Mesendoderm (in vitro differentiated cells): ENCODE measurements around the gene PHLDA1.
"Not testable (repeated sequence)": the region's sequence is repeated elsewhere in the genome, so short reads cannot be mapped to it uniquely, and the experiment has no call there.

ENCODE experiments used
- DNase-seq: peaks from one replicate; pipeline ENCODE4 v3.0.0; 2013
- H2AK5ac ChIP-seq: 2 replicates; pipeline ENCODE4 v1.6.1; 2013; ENCODE audit warnings: low read length, inconsistent platforms
- H2BK120ac ChIP-seq: 2 replicates; pipeline ENCODE4 v1.6.1; 2013; ENCODE audit warnings: low read depth, mild to moderate bottlenecking, low read length, moderate library complexity, mixed read lengths
- H2BK15ac ChIP-seq: replicated peaks from 2 replicates; pipeline ENCODE4 v1.6.1; 2013; ENCODE audit warnings: low read depth, mild to moderate bottlenecking, moderate library complexity
- H2BK5ac ChIP-seq: 2 replicates; pipeline ENCODE4 v1.6.1; 2013; ENCODE audit warnings: low read length, inconsistent platforms
- H3K18ac ChIP-seq: 2 replicates; pipeline ENCODE4 v1.6.1; 2013; ENCODE audit warnings: mild to moderate bottlenecking, low read length, mixed read lengths
- H3K23ac ChIP-seq: one replicate; pipeline ENCODE4 v1.6.1; 2013; ENCODE audit warnings: low read length
- H3K27ac ChIP-seq: 2 replicates; pipeline ENCODE4 v1.5.1; 2013; ENCODE audit warnings: low read depth, mild to moderate bottlenecking, inconsistent platforms, low read length, moderate library complexity
- H3K27me3 ChIP-seq: 2 replicates; pipeline ENCODE4 v1.6.1; 2013; ENCODE audit warnings: low read length, control low read depth, mild to moderate bottlenecking, inconsistent platforms; ENCODE audit not compliant: insufficient read depth, poor library complexity
- H3K36me3 ChIP-seq: 2 replicates; pipeline ENCODE4 v1.6.1; 2013; ENCODE audit warnings: low read length, inconsistent platforms; ENCODE audit not compliant: control insufficient read depth, insufficient read depth
- H3K4ac ChIP-seq: one replicate; pipeline ENCODE4 v1.6.1; 2013; ENCODE audit warnings: low read depth, mild to moderate bottlenecking, low read length, moderate library complexity
- H3K4me1 ChIP-seq: 2 replicates; pipeline ENCODE4 v1.6.1; 2013; ENCODE audit warnings: low read depth, low read length, inconsistent platforms; ENCODE audit not compliant: control insufficient read depth
- H3K4me2 ChIP-seq: 2 replicates; pipeline ENCODE4 v1.6.1; 2013; ENCODE audit warnings: low read length
- H3K4me3 ChIP-seq: 2 replicates; pipeline ENCODE4 v1.5.1; 2013; ENCODE audit warnings: mild to moderate bottlenecking, low read length
- H3K56ac ChIP-seq: one replicate; pipeline ENCODE4 v1.6.1; 2013; ENCODE audit warnings: low read length
- H3K79me1 ChIP-seq: 2 replicates; pipeline ENCODE4 v1.6.1; 2013; ENCODE audit warnings: low read length, inconsistent platforms
- H3K79me2 ChIP-seq: 2 replicates; pipeline ENCODE4 v1.6.1; 2013; ENCODE audit warnings: mild to moderate bottlenecking, low read length; ENCODE audit not compliant: control insufficient read depth, insufficient read depth
- H3K9ac ChIP-seq: 2 replicates; pipeline ENCODE4 v1.6.1; 2013; ENCODE audit warnings: low read length, inconsistent platforms
- H4K5ac ChIP-seq: one replicate; pipeline ENCODE4 v1.6.1; 2013; ENCODE audit warnings: low read length
- H4K8ac ChIP-seq: one replicate; pipeline ENCODE4 v1.6.1; 2013; ENCODE audit warnings: low read depth, mild to moderate bottlenecking, control low read depth, low read length, moderate library complexity
- WGBS: extraction: QIAGEN DNeasy Blood & Tissue Kit; methylation state at CpG from one replicate; pipeline ENCODE4 v1.1.7; 2013; ENCODE audit warnings: low lambda C conversion rate, missing lambda C conversion rate; ENCODE audit not compliant: insufficient coverage; ENCODE audit errors: extremely low coverage; 5-methylcytosine and 5-hydroxymethylcytosine counted together

The PHLDA1 gene

GRCh38 chr12:75985566-75985965 is 46.0 kb downstream of the PHLDA1 start:
- H3K27ac ChIP-seq: no peak overlapping the region
- H3K4ac ChIP-seq: no peak overlapping the region
- no peak overlapping the region for H3K23ac ChIP-seq
- no peak overlapping the region for H3K4me3 ChIP-seq
- DNase-seq: no peak
- no peak overlapping the region for H2BK120ac ChIP-seq
- no peak overlapping the region for H2AK5ac ChIP-seq
- no peak overlapping the region for H3K9ac ChIP-seq
- H2BK5ac ChIP-seq: no peak overlapping the region
- no peak overlapping the region for H3K56ac ChIP-seq
- no peak overlapping the region for H3K18ac ChIP-seq
- H3K4me1 ChIP-seq: peaks cover 2% of the 10 kb centered on the region
- H4K8ac ChIP-seq: no peak overlapping the region
- no CpG with 5 or more reads among the region's 5 CpGs for WGBS
- no peak overlapping the region for H2BK15ac ChIP-seq
- no peaks in the 10 kb centered on the region for H3K79me2 ChIP-seq
- H3K79me1 ChIP-seq: no peaks in the 10 kb centered on the region
- H3K27me3 ChIP-seq: no peaks in the 10 kb centered on the region
- H3K4me2 ChIP-seq: no peak overlapping the region
- no peaks in the 10 kb centered on the region for H3K36me3 ChIP-seq
- H4K5ac ChIP-seq: no peak overlapping the region

GRCh38 chr12:75984577-75985182 is 46.9 kb downstream of the PHLDA1 start:
- no peak for DNase-seq
- Histone ChIP-seq H3K79me2 (no peaks in the 10 kb centered on the region), H2BK120ac (no peak overlapping the region), H3K4me2 (no peak overlapping the region), H3K56ac (no peak overlapping the region), H3K79me1 (no peaks in the 10 kb centered on the region), H3K9ac (no peak overlapping the region), H2AK5ac (no peak overlapping the region), H3K27ac (no peak overlapping the region), H4K8ac (no peak overlapping the region), H3K4me1 (peaks cover 2% of the 10 kb centered on the region), H2BK15ac (no peak overlapping the region), H4K5ac (no peak overlapping the region), H3K4me3 (no peak overlapping the region), H3K4ac (no peak overlapping the region), H3K18ac (no peak overlapping the region), H3K23ac (no peak overlapping the region), H3K27me3 (no peaks in the 10 kb centered on the region), H3K36me3 (no peaks in the 10 kb centered on the region), H2BK5ac (no peak overlapping the region)
- no CpG with 5 or more reads among the region's 7 CpGs for WGBS

- H3K4me1 ChIP-seq, H3K4me2 ChIP-seq, H3K18ac ChIP-seq, DNase-seq, H3K27me3 ChIP-seq, H2BK120ac ChIP-seq, H3K9ac ChIP-seq, H3K27ac ChIP-seq, H4K5ac ChIP-seq, H3K4me3 ChIP-seq, H2BK15ac ChIP-seq, H3K79me2 ChIP-seq, H3K23ac ChIP-seq, H3K36me3 ChIP-seq, H3K4ac ChIP-seq, H4K8ac ChIP-seq, H3K56ac ChIP-seq, H2BK5ac ChIP-seq, H3K79me1 ChIP-seq: not testable (repeated sequence)
- no CpG with 5 or more reads among the region's 4 CpGs for WGBS
- H2AK5ac ChIP-seq: peak overlapping the region; percentile 83
These were observed 47.7 kb downstream of the PHLDA1 start for GRCh38 chr12:75983851-75984250.

- H4K5ac ChIP-seq: no peak overlapping the region
- WGBS: 100% methylated on average over 1 of the region's 5 CpGs
- H3K56ac ChIP-seq: peak overlapping the region; percentile 31
These were observed 48.5 kb downstream of the PHLDA1 start for GRCh38 chr12:75982979-75983660.

GRCh38 chr12:75982169-75982564 is 49.4 kb downstream of the PHLDA1 start:
- no peaks in the 10 kb centered on the region for H3K79me2 ChIP-seq
- H3K18ac ChIP-seq: no peak overlapping the region
- H2BK120ac ChIP-seq: no peak overlapping the region
- no peak overlapping the region for H4K5ac ChIP-seq
- H3K4ac ChIP-seq: no peak overlapping the region
- peak overlapping the region; percentile 38 for H3K56ac ChIP-seq
- peak; percentile 43 for DNase-seq
- H3K4me2 ChIP-seq: no peak overlapping the region
- H3K27me3 ChIP-seq: no peaks in the 10 kb centered on the region
- H3K4me3 ChIP-seq: no peak overlapping the region
- H2AK5ac ChIP-seq: no peak overlapping the region
- no peak overlapping the region for H3K9ac ChIP-seq
- no peak overlapping the region for H2BK5ac ChIP-seq
- no peak overlapping the region for H2BK15ac ChIP-seq
- no CpG with 5 or more reads among the region's 8 CpGs for WGBS
- no peaks in the 10 kb centered on the region for H3K36me3 ChIP-seq
- no peak overlapping the region for H3K27ac ChIP-seq
- peaks cover 13% of the 10 kb centered on the region for H3K4me1 ChIP-seq
- no peak overlapping the region for H3K23ac ChIP-seq
- H3K79me1 ChIP-seq: no peaks in the 10 kb centered on the region
- H4K8ac ChIP-seq: no peak overlapping the region

More at GRCh38 chr12:75982979-75983660, 48.5 kb downstream of the PHLDA1 start:
- Histone ChIP-seq H2BK15ac (no peak overlapping the region), H3K23ac (no peak overlapping the region), H3K4ac (no peak overlapping the region), H3K4me3 (no peak overlapping the region), H3K27me3 (no peaks in the 10 kb centered on the region), H3K36me3 (no peaks in the 10 kb centered on the region), H3K4me2 (no peak overlapping the region), H2BK5ac (no peak overlapping the region), H3K9ac (no peak overlapping the region), H2AK5ac (no peak overlapping the region), H2BK120ac (no peak overlapping the region), H3K4me1 (peaks cover 10% of the 10 kb centered on the region), H4K8ac (no peak overlapping the region), H3K18ac (no peak overlapping the region), H3K79me1 (no peaks in the 10 kb centered on the region), H3K27ac (no peak overlapping the region), H3K79me2 (no peaks in the 10 kb centered on the region)
- DNase-seq: no peak
